ENCODE data around the gene ADGRD1.
"Not testable (repeated sequence)": the region's sequence is repeated elsewhere in the genome, so short reads cannot be mapped to it uniquely, and the experiment has no call there.

The ADGRD1 gene

GRCh38 chr12:130953771-130954543 lies at the start of gene ADGRD1:
Gene ADGRD1 (plus strand): TSS chr12:130953907. CDS start chr12:130954466, 559 bp downstream.
- no peak for TF ChIP-seq CTCF (IDR thresholded peaks at IDR 0.05)
- Histone ChIP-seq H3K27me3 (no peaks in the 10 kb centered on the region), H3K9me3 (no peaks in the 10 kb centered on the region), H3K36me3 (no peaks in the 10 kb centered on the region), H3K4me3 (peak within 1 kb of the TSS; percentile 45 to 54), H3K4me1 (peaks cover 0 to 15% (median 11%) of the 10 kb centered on the region in 4 donors), H3K27ac (peak within 1 kb of the TSS; percentile 39 to 51)
- intact Hi-C loops (cut with DNase I; ENCODE audit: low total_unique reads), result no loop called here
- peak; percentile 81 to 82 for DNase-seq

- TF ChIP-seq CTCF (IDR thresholded peaks at IDR 0.05), result no peak
- no peaks in the 10 kb centered on the region for H3K9me3 ChIP-seq
Measured at GRCh38 chr12:130904064-130904463, 49.6 kb upstream of the ADGRD1 start.

GRCh38 chr12:130904936-130905455 lies 48.7 kb upstream of the ADGRD1 start:
- H3K4me3 ChIP-seq; DNase-seq; H3K4me1 ChIP-seq; intact Hi-C loops (cut with DNase I; ENCODE audit: low total_unique reads); H3K27ac ChIP-seq; H3K9me3 ChIP-seq; H3K36me3 ChIP-seq; H3K27me3 ChIP-seq: not testable (repeated sequence)

More at GRCh38 chr12:130904064-130904463, 49.6 kb upstream of the ADGRD1 start:
- DNase-seq, result no peak
- no peaks in the 10 kb centered on the region for H3K4me1 ChIP-seq
- no peak overlapping the region for H3K4me3 ChIP-seq
- no peaks in the 10 kb centered on the region for H3K27me3 ChIP-seq
- H3K27ac ChIP-seq, result no peak overlapping the region
- H3K36me3 ChIP-seq, result no peaks in the 10 kb centered on the region
- intact Hi-C loops (cut with DNase I; ENCODE audit: low total_unique reads), result no loop called here

GRCh38 chr12:130909111-130909510 lies 44.6 kb upstream of the ADGRD1 start:
- intact Hi-C loops (cut with DNase I; ENCODE audit: low total_unique reads), result no loop called here
- Histone ChIP-seq H3K9me3 (no peaks in the 10 kb centered on the region), H3K27me3 (no peaks in the 10 kb centered on the region), H3K4me1 (no peaks in the 10 kb centered on the region), H3K4me3 (no peak overlapping the region), H3K27ac (no peak overlapping the region), H3K36me3 (no peaks in the 10 kb centered on the region)
- TF ChIP-seq CTCF (IDR thresholded peaks at IDR 0.05), result no peak
- no peak for DNase-seq

GRCh38 chr12:130911193-130911592 lies 42.5 kb upstream of the ADGRD1 start:
- Histone ChIP-seq H3K27me3 (peaks cover 0 to 5% of the 10 kb centered on the region in 2 donors), H3K4me3 (no peak overlapping the region), H3K27ac (no peak overlapping the region), H3K36me3 (no peaks in the 10 kb centered on the region), H3K9me3 (no peaks in the 10 kb centered on the region), H3K4me1 (peaks cover 0 to 4% (median 0%) of the 10 kb centered on the region in 4 donors)
- DNase-seq, result no peak
- TF ChIP-seq CTCF (IDR thresholded peaks at IDR 0.05), result no peak
- intact Hi-C loops (cut with DNase I; ENCODE audit: low total_unique reads), result no loop called here

- DNase-seq, result no peak
- intact Hi-C loops (cut with DNase I; ENCODE audit: low total_unique reads), result no loop called here
- Histone ChIP-seq H3K36me3 (no peaks in the 10 kb centered on the region), H3K27me3 (peaks cover 0 to 5% of the 10 kb centered on the region in 2 donors), H3K9me3 (no peaks in the 10 kb centered on the region), H3K27ac (no peak overlapping the region), H3K4me3 (no peak overlapping the region), H3K4me1 (peaks cover 0 to 8% (median 0%) of the 10 kb centered on the region in 4 donors)
- no peak for TF ChIP-seq CTCF (IDR thresholded peaks at IDR 0.05)
Measured at GRCh38 chr12:130911933-130912332, 41.8 kb upstream of the ADGRD1 start.

All from tibial artery (tissue), 4 donors.